HPDE6-E6E7 (cell line): ENCODE measurements around the gene GPR148.

ENCODE experiments used
- DNase-seq: peaks from one replicate; pipeline ENCODE4 v3.0.0; 2011; ENCODE audit warnings: missing footprints; ENCODE audit errors: extremely low spot score

GPR148 gene

DNA sequence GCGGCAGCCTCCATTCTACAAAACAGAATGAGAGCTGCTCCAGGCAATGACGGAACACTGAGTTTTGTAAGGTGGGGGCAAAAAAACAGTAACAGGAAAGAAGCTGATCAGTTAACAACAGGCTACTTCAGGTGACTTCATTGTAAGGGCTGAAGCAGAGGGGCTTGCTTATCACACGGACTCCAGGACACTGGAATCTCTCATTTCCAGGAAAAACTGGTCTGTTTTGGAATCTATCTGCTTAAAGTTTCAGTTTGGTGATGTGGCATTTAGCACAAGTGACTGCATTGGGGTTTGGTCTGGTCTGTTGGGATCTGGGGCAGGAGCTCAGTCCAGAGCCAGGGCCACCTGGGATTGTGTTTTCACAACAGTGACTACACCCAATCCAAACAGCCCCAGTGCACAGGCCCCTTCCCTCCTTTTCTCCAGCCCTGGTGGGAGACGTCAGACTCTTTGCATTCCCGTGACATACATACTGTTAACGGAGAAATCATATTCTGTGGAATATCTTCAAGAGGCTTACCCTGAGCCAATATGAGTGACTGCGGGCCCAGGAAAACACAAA, 40.6 kb downstream of the GPR148 start:
- no peak for DNase-seq

DNA sequence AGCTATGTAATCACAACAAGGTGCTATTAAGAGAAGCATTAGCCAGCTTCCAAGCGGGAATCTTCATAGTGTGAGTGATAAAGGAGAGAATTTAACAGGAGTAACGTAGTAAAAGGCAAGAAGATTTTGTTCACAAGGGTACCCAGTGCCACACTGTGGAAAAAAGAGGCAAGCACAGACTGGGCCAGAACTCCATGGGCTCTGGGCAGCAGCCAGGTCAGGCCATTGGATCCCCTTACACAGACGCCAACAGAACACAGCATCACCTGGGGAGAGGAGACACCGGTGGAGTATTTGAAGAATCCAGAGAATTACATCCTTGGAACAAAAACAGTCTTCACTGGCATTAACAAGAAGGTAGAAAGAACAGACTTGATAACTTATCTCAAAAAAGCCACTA, 47.7 kb downstream of the GPR148 start:
- no peak for DNase-seq

DNA sequence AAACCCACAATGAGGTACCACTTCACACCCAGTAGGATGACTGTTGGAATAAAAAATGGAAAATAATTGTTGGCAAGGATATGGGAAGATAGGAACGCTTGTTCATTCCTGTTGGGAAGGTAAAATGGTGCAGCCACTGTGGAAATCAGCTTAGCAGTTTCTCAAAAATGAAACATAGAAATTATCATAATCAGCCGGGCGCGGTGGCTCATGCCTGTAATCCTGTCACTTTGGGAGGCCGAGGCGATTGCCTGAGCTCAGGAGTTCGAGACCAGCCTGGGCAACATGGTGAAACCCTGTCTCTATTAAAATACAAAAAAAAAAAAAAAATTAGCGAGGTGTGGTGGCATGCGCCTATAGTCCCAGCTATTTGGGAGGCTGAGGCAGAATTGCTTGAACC, 49.9 kb downstream of the GPR148 start:
- DNase-seq, result no peak
